ENCODE results near the gene INA.

Gene INA

GRCh38 chr10:103273041-103273441, 3.9 kb upstream of the INA start:
- no peak for TF ChIP-seq CTCF (IDR thresholded peaks at IDR 0.05; ENCODE audit: borderline replicate concordance, control extremely low read depth, extremely low read depth, insufficient read depth, missing control alignments)
- in situ Hi-C loops (cut with MboI; ENCODE audit: low sequenced_read_pairs, unreplicated experiment) = no loop called here
- no peak for DNase-seq (ENCODE audit: low spot score)

GRCh38 chr10:103276251-103276895, 565 bp upstream of the INA start:
- in situ Hi-C loops (cut with MboI; ENCODE audit: low sequenced_read_pairs, unreplicated experiment) = no loop called here
- no peak for DNase-seq (ENCODE audit: low spot score)

GRCh38 chr10:103277713-103278536, 987 bp downstream of the INA start:
- in situ Hi-C loops (cut with MboI; ENCODE audit: low sequenced_read_pairs, unreplicated experiment) = no loop called here
- TF ChIP-seq CTCF (IDR thresholded peaks at IDR 0.05; ENCODE audit: borderline replicate concordance, control extremely low read depth, extremely low read depth, insufficient read depth, missing control alignments) = no peak
- DNase-seq (ENCODE audit: low spot score) = no peak

More at GRCh38 chr10:103276251-103276895, 565 bp upstream of the INA start:
- TF ChIP-seq CTCF (IDR thresholded peaks at IDR 0.05; ENCODE audit: borderline replicate concordance, control extremely low read depth, extremely low read depth, insufficient read depth, missing control alignments) = no peak

GRCh38 chr10:103278537-103278823, 1.5 kb downstream of the INA start:
- TF ChIP-seq CTCF (IDR thresholded peaks at IDR 0.05; ENCODE audit: borderline replicate concordance, control extremely low read depth, extremely low read depth, insufficient read depth, missing control alignments) = no peak
- in situ Hi-C loops (cut with MboI; ENCODE audit: low sequenced_read_pairs, unreplicated experiment) = no loop called here
- DNase-seq (ENCODE audit: low spot score) = no peak

- no peak for TF ChIP-seq CTCF (IDR thresholded peaks at IDR 0.05; ENCODE audit: borderline replicate concordance, control extremely low read depth, extremely low read depth, insufficient read depth, missing control alignments)
- DNase-seq (ENCODE audit: low spot score) = peak; percentile 65
- in situ Hi-C loops (cut with MboI; ENCODE audit: low sequenced_read_pairs, unreplicated experiment) = no loop called here
Observed at GRCh38 chr10:103278862-103279298, 1.9 kb downstream of the INA start.

- no peak for DNase-seq (ENCODE audit: low spot score)
- TF ChIP-seq CTCF (IDR thresholded peaks at IDR 0.05; ENCODE audit: borderline replicate concordance, control extremely low read depth, extremely low read depth, insufficient read depth, missing control alignments) = no peak
- in situ Hi-C loops (cut with MboI; ENCODE audit: low sequenced_read_pairs, unreplicated experiment) = no loop called here
Observed at GRCh38 chr10:103280031-103280430, 3.1 kb downstream of the INA start.
